Subcutaneous adipose tissue (tissue), 4 donors: ENCODE results near the gene CHRND. TPM values are rescaled to one million over a fixed set of nuclear protein-coding genes. Genes with fewer than 3 reads are reported as not detected.

Experiments
- total RNA-seq, 4 donors: library from RNA; depleted of rRNA; stranded (reverse); fragments of >200 nt; gene quantifications; one replicate each; pipeline ENCODE4 v1.1.0, GENCODE V29; 2016
- TF ChIP-seq, protein P1 (sequence below): fragments of 450-650 bp; IDR thresholded peaks from one replicate; pipeline ENCODE4 v1.5.1; 2016; ENCODE audit warnings: low read depth, mild to moderate bottlenecking, control low read depth, antibody characterized with exemption, moderate library complexity

Gene CHRND
- not detected for total RNA-seq

DNA sequence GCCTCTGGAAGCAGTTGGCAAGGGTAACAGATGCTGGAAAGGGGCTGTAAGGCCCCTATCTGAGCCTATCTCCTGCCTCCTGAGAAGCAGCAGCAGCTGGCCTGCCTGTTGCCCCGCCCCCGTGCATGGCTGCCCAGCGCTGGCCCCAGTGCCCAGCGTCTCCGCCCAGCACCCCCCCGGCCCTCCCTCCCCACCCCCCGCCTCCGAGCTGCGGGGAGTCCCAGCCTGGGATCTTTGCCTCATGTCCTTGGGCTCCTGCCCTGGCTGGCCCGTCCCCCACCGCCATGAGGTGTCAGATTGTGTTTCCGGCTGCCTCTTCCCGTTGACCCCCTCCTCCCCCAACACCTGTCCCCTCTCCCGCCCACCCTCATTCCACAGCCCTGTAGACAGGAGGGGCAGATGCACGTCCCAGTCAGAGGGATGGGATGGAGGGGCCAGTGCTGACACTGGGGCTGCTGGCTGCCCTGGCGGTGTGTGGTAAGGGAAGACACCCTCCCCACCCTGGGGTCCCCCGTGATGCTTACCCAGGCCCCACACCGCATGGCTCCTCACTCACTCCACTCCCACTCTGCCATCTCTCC, at the start of gene CHRND:
Gene CHRND (plus strand): TSS at position 370 of the 581 bp plus-strand sequence. CDS start 56 bp downstream, at position 426.
- TF ChIP-seq, protein P1, sequence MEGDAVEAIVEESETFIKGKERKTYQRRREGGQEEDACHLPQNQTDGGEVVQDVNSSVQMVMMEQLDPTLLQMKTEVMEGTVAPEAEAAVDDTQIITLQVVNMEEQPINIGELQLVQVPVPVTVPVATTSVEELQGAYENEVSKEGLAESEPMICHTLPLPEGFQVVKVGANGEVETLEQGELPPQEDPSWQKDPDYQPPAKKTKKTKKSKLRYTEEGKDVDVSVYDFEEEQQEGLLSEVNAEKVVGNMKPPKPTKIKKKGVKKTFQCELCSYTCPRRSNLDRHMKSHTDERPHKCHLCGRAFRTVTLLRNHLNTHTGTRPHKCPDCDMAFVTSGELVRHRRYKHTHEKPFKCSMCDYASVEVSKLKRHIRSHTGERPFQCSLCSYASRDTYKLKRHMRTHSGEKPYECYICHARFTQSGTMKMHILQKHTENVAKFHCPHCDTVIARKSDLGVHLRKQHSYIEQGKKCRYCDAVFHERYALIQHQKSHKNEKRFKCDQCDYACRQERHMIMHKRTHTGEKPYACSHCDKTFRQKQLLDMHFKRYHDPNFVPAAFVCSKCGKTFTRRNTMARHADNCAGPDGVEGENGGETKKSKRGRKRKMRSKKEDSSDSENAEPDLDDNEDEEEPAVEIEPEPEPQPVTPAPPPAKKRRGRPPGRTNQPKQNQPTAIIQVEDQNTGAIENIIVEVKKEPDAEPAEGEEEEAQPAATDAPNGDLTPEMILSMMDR, result no peak

DNA sequence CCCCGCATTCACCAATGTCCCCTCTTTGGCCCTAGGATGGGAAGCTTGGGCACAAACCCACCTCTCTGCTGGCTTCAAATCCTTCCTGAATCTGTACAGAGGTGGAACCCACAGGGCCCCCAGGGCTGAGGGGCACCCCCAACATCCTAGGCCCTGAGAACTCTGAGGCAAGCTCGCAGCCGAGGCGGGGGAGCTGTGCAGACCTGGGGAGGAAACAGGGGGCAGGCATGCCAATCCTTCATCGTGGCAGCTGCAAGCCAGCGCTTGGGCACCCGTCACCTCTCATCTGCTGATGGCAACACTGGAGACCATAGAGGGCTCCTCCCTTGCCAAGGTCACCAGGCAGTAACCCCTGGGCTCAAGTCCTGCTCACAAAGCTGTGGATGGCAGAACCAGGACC, 49.2 kb upstream of the CHRND start:
- TF ChIP-seq, protein P1, result no peak

DNA sequence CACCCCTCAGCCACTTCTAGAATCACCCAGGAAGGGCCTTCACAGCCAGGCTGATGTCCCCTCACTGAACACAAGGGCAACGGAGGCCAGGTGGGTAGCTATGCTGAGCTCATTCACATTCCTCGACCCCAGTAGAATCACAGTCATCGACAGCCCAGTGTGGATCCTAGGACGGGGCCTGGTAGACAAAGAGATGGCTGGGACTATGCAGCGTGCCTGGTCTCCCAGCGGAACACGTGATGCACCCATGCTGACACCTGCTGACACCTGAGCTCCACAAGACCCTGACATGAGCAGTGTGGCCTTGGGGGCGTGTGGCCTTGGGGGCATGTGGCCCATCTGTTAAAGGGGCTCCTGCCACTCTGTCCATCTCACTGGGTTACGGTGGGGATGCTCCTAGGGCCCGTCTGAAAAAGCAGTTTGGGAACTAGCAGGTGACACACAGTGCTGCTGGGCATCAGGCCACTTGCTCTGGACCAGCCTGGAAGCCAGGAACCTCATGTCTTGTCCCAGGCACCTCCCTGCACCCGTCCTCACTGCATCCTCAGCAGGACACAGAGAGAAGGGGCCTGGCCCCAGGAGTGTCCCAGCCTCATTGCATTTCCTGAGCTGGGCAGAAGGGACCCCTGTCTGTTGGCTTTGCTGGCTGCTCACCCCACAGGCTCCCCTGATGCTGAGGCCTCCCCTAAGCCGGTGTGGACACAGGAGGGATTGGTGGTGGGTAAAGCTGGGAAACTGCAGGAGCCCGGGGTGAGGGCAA, 48.0 kb upstream of the CHRND start:
- TF ChIP-seq, protein P1, result no peak

DNA sequence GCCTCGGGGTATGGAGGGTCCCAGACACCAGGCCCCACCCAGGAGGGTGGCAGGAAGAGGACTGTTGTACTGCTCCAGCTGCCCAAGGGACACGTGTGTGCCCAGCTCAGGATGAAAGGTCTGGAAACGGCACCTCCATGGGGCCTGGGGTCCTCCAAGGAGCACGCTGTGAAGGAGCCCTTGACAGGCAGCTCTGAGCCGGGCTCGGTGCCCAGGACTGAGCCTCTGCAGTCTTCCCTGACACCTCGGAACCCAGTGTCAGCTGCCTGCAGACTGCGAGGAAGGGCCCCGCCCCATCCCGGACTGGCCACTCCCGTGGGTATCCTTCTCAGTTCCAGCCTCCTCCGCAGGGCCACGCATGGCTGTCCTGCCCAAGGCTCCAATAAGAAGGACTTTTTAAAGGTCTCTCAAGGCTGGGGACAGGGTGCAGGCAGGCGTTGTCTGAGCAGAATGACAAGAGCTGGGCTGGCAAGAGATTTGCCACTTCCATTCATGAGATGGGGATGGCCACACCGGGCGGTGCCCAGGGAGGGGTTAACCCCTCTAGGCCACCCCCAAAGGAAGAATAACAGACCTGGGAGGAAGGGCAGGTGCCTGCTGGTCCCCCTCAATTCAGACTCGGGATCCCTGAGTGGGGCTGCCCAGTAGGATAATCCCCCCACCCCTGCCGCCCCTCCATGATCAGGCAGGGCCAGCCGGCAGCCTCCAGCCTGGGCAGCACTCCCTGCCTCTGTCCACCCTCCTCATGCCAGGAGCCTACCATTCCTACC, 47.2 kb upstream of the CHRND start:
- TF ChIP-seq, protein P1, result no peak

DNA sequence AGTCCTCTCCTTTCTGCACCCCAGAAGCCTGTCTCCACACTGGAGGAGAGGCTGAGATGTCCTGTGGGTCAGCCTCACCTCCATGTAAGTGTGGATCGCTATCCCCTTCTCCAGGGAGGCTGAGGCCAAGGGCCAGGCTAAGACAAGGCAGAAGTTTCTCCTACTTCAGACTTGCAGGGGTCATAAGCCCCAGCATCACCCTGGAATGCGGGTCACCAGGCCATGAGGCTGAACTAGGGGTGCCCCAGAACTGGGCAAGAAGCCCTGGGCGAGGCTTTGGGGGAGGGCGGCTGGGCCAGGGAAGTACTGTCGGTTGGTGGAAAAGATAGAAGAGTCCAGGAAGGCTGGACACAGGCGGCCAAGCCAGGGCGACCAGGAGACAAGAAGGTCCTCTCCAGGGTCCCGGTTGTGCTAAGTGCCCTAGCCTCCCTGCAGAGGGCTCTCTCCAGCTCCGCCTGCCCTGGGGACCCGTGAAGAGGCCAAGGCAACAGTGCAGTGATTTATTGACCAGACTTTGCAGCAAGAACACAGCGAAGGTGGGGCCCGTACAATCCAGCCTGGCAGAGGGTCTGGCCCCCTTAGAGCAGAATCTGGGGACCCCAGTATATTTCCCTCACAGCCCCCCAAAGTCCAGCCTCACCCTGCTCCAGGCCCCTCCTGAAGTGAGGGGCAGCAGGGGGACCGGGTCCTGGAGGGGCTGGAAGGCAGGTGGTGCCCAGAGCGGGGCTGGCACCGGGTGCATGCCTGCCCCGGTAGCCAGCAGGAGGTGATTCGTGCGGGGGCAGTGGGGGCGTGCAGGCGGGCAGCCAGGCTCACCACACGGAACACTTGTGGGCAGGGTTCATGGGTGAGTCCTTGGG, 46.4 kb upstream of the CHRND start:
- TF ChIP-seq, protein P1, result no peak

DNA sequence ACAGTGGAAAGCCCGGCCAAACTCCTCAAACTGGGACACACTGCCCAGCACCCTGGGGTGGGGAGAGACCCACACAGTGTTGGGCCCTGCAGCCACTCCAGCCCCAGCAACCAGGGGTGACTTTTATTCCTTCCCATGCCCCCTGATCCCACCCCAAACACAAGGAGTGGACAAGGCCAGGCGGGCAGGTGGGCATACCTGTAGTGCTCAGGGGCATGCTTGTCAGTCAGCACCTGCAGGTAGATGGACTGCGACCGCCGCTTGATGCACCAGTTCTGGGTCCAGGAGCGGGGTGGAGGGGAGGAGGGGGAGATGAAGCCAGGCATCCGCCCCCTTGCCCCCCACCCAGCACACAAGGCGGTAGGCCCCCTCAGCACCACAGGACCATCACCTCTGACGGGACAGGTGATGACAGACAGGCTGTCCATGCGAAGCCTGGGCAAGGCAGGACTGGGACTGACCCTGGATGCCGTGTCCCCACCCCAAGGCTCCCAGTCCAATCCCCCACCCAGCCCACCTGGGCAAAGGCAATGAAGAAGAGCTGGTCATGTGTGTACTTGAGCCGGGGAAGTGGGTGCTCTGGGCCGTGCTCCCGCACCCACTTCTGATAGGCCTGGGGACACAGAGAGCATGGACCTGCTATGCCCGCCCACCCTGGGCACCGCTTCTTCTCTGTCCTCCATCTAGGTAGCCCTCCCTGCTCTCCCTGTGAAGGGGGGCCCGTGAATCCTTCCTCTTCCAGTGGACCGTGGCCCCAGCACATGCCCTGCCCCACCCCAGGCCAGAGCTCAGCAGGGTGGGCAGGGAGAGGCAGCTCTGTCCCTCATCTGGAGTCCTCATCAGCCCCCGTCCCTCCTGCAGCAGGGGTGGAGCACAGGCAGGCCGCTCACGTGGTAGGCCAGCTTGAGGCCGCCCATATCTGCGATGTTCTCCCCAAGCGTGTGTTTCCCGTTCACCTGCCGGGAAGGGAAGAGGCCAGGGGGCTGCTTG, 45.5 kb upstream of the CHRND start:
- TF ChIP-seq, protein P1, result no peak
